NT2/D1 (cell line): Measurements from ENCODE around the gene KIF12.

Experiments
- YY1 ChIP-seq: IDR thresholded peaks from 2 replicates; pipeline ENCODE4 v1.6.1; 2011; ENCODE audit not compliant: insufficient read length, insufficient read depth
- ZNF274 ChIP-seq: IDR thresholded peaks from 2 replicates; pipeline ENCODE4 v1.6.1; 2011; ENCODE audit warnings: mild to moderate bottlenecking, low read depth, low read length

GRCh38 chr9:114116126-114116747 lies 17.1 kb upstream of the KIF12 start:
- TF ChIP-seq ZNF274 (no peak), YY1 (no peak)
